NCI-H510A treated with DMSO at 0.1 percent for 48 hours (cell line): ENCODE results near the gene SPACA9.
A peak's percentile ranks its signal among the peaks of the same experiment; 100 is the strongest.

Experiments used
- DNase-seq: peaks from one replicate; lab custom pipeline; 2025; lab: John Stamatoyannopoulos, UW

The SPACA9 gene

DNA sequence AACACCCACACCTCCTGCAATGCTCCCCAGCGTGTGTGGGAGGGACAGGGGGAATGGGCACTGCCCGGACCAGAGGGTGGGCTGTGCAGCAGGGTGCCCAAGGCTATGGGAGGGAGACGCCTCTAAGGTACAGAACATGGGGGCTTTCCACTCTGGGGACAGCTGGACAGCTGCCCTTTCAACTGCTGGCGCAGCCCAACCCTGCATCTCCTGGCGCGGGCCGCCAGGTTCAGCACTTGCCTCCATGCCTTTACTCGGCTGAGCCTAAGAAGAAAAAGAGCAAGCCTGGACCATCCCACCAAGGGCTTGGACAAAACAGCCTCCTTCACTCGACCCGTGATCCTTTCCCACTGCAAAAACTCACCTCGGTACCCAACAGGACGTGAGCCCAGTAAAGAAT is 15.6 kb upstream of the SPACA9 start:
- no peak for DNase-seq

DNA sequence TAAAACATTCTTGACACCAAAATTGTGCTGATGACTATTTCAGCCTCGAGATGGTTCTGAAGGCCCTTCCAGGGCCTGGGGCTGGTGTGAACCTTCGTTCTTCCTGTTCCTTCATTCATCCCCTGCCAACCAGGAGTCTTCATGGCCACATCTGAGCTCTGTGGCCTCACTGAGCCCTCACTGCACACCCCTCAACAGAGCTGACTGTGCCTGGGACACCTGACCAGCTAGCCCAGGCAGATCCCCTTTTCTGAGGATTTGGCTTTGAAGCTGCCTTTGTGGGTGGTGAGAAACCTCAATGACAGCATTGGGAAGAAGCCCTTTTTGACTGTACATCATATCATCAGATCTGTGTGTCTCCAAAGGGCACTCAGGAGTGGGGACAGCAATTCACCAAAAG is 14.4 kb upstream of the SPACA9 start:
- no peak for DNase-seq

DNA sequence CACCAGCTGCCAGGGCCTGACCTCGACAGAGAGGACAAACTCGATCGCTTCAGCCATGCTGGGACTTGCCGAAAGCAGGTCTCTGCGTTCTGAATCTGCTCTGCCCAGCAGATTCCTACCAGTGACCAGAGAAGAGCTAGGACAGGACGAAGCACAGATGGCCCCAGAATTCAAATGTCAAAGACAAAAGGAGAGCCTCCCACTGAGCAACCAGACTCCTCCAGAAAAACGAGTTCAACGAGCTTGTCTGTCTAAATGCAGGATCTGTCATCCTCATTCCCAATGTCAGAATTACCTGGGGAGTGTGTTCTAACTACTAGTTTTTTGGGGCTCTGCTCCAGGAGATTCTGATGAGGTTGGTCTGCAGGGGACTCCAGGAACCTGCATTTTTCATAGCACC is 14.0 kb upstream of the SPACA9 start:
- DNase-seq: no peak

DNA sequence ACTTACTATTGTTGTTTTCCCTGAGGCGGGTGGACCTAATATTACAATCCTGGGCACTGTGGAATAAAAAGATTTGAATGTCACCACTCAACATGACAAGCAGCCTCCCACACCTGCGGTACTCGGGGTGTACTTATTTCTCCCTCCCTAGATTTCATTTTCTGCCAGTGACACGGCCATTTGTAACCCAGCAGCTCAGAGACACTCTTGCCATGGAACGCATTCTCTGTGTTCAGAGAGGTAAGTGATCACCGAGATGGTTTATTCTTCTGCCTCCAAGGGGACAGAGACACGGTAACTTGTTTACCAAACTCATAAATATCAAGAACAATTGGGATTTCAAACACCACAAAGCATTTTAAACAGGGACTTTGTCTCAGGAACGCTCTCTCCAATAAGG is 11.8 kb upstream of the SPACA9 start:
- DNase-seq: no peak

DNA sequence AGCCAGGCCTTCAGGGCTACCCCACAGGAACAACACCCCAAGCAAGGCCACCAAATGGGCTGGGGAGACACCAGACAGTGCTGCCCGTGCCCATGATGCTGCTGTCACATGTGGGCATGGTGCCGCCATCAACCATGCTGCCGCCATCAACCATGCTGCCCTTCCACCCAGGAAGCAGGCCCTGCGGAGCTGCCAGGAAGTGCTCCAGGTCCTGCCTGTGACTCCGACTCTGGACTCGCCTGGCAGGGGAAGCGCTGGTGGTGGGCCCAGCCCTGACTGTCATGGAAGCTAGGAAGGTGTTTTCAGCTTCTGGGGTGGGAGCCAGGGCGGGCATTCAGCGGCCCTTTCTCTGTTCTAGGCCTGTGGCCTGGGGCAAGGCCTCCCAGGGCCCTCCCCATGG is 9.4 kb upstream of the SPACA9 start:
- no peak for DNase-seq

DNA sequence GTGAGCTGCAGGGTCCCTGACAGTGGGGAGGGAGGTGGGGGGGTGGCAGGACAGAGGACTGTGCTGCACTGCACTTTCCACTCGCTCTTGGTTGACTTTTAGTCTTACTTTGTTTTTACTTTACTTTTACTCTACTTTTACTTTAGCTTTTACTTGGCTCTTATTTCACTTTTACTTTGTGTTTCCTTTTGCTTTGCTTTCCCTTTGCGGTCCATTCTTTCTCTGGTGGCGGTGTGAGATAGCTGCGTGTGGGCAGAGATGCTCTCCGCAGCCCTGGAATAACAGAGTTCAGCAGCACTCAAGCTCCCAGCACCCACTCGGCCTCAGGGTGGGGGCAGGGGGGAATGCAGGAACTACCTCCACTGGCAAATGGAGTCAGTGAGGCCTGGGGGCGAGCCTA is 5.3 kb upstream of the SPACA9 start:
- DNase-seq: no peak

DNA sequence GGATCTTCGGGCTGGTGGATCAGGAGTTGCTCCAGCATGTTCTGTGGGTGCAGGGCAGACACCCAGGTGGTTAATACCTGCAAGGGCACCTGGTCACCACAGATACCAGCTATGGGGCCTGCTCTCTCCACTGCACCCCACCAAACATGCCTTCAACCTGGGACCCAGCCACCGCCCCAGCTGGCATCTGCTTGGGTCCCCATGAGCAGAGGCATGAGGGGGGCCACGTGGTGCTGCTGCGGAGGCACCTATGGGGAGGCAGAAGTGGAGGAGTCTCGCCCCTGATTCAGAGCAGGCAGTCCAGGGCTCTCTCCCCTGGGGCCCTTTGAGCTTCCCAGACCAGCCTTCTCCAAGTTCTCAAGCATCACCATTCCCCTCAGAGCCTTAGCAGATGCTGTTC is 3.5 kb upstream of the SPACA9 start:
- no peak for DNase-seq

DNA sequence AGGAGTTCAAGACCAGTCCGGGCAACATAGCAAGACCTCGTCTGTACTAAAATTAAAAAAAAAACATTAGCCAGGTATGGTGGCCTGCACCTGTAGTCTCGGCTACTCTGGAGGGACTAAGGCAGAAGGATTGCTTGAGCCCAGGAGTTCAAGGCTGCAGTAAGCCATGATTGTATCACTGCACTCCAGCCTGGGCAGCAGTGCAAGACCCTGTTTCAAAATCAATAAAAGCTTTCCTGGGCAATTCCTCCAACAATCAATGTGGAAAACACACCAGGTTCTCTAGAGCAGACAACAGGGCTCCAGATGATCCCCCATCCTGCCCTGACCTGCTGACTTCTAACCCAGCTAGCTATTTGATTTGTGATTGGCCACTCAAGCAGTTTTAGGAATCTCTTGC is 1.8 kb upstream of the SPACA9 start:
- DNase-seq: no peak

DNA sequence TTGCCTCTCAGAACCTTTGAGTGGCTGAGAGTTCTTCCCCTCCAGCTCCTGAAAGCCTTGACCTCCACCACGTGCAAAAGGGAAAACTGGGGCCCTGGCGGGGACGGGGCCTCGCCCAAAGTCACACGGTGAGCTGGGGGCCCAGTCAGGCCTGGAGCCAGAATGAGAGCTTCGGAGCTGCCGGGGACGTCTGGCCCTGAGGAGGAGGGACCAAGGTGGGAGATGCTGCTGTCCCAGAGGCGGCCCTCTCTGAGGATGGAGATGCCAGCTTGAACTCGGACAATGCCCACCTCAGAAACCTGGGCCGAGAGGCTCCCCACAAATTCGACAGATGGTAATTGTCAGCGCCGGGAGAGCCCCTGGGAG is 1.3 kb upstream of the SPACA9 start:
- no peak for DNase-seq

DNA sequence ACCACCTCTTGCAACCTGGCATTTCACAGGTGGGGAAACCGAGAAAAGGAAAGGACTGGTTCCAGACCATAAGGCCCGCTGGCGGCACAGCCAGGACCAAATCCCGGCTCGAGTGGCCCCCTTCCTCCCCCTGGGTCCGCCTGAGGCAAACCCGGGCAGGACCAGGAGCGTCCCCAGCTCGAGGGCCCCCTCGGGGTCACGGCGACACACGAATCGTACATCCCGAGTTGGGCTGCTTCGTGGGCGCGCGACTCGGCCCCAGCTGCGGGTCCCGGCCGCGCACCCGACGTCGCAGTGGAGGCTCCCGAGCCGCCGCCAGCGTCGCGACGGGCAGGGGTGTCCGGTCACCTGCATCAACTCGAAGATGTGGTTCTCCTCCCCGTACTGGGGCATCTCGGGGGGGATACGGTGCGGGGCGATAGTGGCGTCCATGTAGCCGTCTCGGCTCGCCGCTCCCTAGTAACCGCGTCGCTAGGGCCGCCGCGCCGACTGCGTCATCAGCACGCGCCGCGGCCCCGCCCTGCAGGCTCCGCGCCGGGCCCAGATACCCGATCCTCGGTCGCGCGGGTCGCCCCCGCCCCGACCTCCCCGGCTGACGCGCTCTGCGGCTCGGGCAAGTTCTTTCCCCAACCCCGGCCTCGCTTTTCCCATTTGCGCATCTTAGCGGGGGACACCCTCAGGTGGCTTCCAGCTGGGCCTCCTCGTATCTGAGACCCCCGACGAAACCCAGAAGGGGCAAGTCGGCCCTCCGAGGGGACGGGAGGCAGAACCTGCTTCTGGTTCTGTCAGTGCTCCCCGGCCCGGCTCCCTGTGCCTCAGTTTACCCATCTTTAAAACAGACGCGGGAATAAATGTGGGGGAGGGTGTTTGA is 639 bp upstream of the SPACA9 start, which contains the start of gene AK8:
Gene AK8, minus strand, starts transcription at position 461 of the 871 bp plus-strand sequence. Its CDS starts 29 bp downstream, at position 432.
- peak; percentile 34 for DNase-seq

DNA sequence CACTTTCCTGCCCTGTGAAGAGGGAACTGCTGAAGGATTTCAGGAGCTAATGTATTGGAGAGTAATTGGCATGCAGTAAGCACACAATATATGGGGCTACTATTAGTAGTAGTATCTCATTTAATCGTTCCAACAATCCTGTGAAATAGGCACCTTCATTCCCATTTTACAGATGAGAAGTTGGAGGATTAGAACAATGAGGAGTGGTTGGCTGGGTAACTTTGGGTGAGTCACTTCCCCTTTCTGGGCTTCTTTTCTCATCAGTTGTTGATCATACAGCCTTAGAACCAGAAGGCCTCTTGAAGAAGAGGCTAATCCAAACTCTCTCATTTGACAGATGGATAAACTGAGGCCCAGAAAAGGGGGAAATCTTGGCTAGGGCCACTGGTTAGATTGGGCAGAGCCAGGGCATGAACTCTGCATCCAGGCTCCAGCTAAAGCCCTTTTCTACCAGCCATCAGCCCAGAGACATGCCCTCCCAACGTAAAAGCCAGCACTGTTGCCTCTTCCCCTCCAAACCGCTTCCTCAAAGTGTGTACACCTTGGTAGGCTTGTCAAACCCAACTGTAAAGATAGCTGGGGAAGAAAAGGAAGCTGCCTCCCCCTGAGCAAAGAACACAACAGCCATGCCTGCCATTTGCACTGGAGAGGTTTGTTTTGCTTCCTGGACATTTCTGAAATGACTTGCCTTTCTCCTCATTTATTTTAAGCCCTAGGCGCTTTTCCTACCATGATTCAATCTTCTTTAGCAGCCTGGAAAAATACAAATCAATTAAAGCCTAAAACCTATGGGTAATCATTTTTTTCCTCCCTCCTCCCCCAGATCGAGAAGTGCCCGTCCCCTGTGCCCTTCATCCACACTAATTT is 992 bp downstream of the SPACA9 start:
- no peak for DNase-seq

DNA sequence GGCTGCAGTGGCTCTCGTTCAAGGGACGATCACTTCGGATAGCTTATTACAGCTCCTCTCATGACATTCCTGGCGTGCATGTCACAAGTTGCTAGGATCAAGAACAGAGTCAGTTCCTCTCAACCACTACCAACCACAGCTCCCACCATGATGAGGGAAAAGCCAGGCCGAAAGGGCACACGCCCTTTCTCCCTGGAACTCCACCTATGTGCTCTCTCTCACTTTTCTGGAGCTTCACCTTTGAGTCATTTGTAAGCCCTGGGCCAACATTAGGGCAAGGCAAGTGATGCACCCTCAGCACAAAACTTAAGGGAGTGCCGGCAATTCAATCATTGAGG is 1.6 kb downstream of the SPACA9 start:
- no peak for DNase-seq

DNA sequence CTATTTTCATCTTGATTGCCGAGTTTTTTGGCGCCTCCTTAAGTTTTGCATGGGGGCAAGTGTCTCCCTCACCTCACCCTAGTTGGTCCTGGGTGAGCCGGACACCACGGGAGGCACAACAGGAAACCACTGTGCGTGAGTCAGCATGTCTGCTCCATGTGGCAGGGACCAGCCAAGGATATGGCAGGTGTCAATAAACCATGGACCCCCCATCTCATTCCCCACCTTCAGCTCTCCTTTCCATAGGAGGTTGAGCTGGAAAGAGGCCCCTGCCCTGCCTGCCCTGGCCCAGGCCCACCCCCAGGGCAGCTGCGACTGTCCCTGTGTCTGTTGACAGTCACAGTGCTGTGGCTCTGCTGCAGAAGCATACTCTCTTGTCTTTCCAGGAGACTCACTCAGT is 3.1 kb downstream of the SPACA9 start:
- no peak for DNase-seq

DNA sequence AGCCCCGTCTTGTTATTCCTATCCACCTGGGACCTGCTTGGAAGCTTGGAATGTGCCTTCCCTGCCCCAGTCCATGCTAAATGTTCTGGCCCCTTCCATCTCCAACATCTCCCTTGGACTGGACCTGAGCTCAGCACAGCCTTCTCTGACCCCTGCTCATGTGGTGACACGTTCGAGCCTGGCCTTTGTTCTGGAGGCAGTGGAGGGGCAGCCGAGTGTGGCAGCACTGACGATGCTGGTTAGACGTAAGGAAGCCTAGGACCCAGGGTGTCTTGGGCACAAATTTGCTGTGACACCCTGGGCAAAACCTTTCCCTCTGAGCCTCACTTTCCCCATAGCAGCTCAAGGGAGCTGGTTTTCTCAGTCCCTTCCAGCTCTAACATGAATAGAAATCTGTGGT is 3.9 kb downstream of the SPACA9 start:
- no peak for DNase-seq

DNA sequence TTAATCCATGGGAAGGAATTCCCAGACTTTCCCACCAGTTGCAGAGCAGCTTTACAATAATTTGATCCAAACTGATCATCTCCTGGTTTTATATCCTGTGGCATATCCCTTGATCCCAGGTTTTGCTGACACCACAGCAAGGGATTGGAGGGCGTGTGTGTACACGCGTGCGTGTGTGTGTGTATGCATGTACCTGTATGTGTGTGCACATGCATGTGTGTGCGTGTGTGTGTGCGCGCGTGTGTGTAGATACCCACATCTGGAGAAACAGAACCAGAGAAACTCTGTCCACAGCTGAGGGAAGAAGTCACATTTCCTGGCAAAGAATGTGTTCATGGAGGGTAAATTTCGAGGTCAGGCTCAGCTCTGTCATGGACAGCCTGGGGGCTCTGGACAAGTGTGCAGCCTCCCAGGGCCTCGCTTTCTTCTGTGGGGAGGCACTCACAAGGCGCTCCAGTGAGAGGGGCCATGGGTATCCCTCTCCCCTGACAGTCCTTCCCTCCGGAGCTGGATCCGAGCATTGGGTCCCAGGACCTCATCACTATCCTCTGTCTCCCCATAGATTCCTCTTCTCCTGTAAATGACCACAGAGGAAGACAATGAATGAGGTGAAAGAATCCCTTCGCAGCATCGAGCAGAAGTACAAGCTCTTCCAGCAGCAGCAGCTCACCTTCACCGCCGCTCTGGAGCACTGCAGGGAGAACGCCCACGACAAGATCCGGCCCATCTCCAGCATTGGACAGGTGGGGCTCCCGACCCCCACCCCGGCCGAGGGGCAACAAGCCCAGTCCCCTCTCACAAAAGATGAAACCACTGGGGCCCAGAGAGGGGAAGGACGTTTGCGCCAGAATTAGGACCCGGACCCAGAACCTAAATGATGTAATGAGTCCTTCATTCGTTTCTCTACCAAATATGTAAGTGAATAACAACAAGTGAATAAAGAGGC is 4.9 kb downstream of the SPACA9 start:
- no peak for DNase-seq

DNA sequence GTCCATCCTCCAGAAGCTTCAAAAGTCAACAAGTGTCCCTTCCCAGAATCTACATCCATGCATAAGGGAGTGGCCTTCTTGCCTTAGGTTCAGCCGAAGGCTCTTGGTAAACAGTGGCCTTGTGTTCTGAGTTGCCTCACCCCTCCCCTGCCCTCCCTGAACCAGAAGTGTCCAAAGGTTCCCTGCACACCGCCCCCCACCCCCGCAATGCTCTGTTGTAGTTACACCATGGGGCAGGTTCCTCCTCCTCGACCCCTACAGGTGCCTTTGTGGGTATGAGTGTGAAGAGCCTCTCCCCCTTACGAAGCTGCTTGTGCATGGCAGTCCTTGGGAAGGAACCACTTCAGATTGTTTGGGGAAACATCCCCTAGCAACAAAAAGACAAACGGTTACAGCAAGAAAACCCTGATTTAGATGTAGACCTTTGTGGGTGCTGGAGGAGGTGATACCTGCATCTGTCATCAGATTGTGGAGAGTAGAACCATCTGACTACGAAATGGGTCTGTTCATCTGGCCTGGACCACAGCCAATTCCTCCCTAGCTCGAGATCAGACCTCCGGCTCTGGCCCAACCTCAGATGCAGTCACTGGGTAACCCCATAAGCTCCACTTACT is 7.1 kb downstream of the SPACA9 start:
- DNase-seq: no peak

DNA sequence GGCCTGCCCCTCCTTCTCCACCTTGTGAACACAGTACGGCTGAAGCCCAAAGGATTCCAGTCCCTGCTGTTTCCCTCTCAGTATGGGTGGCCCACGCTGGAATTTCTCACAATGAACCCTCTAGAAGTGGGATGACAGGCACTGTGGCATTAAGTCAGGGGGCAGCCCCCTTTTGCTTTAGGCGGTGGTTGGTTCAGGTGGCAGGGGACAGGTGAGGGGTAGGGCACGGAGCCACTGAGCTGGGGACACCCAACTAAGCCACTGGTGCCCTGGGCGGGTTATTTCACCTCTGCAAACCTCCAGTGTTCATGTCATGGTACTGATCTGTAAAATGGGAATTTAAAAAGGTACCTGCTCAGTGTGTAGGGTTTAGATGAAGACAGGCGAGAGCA is 7.6 kb downstream of the SPACA9 start:
- no peak for DNase-seq

DNA sequence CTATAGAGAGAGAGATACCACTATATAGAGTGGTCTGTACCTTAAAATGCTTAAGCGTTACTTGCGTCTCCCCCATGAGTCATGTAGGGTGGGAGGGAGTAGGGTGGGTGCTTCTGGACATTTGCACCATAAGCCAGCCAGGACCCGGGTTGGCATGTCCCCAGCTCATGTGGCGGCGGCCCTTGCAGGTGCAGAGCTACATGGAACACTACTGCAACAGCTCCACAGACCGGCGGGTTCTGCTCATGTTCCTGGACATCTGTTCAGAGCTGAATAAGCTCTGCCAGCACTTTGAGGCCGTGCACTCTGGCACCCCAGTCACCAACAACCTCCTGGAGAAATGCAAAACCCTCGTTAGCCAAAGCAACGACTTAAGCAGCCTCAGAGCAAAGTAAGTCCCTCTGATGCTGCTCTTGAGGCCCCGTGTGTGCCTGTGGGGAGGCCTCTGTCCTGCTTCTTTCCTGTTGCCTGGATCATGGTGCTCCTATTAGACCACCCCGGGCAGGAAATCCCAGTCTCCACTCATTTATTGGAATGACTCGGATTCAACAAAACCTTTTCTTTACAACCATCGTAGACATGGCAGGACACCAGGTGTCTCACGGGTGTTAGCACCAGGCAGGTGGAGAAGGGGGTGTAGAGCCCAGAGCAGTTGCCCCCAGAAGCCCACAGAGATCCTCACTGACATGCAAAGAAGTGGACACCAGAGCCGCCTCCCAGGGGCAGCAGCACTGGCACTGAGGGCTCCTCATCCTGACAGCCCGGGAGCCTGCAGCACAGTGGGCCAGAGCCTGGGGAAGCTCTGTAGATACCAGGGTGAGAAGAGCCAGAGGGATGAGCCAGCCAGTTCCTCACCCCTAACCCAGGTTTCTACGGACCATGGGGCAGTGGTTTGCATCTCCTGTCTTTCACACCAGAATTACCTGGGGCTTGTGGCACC is 8.8 kb downstream of the SPACA9 start:
- DNase-seq: no peak

DNA sequence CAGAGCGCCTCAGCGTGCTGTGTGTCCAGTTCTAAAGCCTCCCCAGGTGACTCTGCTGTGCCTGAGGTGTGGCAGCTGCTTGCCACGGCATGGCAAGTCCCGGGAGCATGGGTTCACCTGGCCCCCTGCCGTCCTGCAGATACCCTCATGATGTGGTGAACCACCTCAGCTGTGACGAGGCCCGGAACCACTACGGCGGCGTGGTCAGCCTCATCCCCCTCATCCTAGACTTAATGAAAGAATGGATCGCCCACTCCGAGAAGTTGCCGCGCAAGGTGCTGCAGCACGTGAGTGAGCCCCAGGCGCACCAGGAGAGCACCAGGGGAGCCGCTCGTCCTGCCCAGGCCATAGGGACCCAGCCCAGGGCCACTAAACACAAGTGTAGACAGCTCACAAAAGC is 9.5 kb downstream of the SPACA9 start:
- no peak for DNase-seq

DNA sequence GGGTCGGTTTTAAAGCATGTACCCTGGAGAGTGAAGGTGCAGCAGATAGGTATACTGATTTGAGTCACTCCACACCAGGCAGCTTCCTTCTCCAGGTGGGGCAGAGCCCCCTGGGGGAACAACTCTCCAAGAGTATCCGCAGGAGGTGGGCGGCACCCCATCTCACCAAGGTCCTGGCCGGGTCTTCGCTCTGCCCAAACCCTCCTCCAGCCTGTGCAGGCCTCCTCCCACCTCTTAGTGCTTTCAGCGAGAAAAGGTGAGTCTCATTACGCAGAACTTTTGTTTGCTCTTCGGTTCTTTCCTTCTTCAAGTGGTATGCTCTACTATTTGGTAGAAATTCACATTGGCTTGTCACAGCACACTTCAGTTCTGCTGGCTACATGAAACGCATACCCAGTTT is 13.7 kb downstream of the SPACA9 start:
- peak; percentile 14 for DNase-seq

DNA sequence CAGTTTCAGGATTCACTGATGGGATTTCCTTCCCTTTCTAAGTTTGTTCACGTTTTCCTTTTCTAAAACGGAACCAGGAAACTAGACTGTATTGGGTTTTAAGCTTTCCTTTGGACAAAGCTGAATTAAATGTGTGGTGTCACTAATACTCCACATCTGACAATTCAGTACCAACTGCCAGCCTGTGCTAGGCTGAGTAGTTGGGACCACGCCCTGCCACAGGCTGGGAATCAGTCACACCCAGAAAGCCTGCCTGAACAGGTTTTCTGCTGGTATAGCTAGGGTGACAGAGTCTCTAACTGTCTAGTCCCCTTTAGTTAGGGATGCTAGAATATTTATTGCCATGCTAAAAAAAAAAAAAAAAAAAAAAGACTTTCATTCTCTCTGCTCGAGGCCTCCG is 15.6 kb downstream of the SPACA9 start:
- no peak for DNase-seq
